ENCODE data around the gene CYTH3. TPM values are rescaled to one million over a fixed set of nuclear protein-coding genes. Genes with fewer than 3 reads are reported as not detected.

CYTH3 gene
- total and polyA plus RNA-seq, 3 donors from 2014 or later, result 49.3 to 82.2 (median 65.5) TPM

GRCh38 chr7:6268023-6268900, 4.2 kb downstream of the CYTH3 start:
- TF ChIP-seq POLR2A (IDR thresholded peaks at IDR 0.05) (no peak), CTCF (IDR thresholded peaks at IDR 0.05) (no peak)
- H3K9me3 ChIP-seq, result no peaks in the 10 kb centered on the region
- 90 to 93% methylated on average over 18 of the region's 18 CpGs for WGBS, 2 donors

GRCh38 chr7:6266699-6267098, 5.7 kb downstream of the CYTH3 start:
- Histone ChIP-seq H3K27ac (no peak overlapping the region), H3K9me3 (no peaks in the 10 kb centered on the region), H3K4me1 (peaks cover 22% of the 10 kb centered on the region), H3K27me3 (no peaks in the 10 kb centered on the region), H3K4me3 (no peak overlapping the region), H3K36me3 (ENCODE audit: low read depth, missing control alignments) (no peaks in the 10 kb centered on the region)
- WGBS, 2 donors, result 87 to 91% methylated on average over 7 of the region's 7 CpGs
- no peak for TF ChIP-seq POLR2A (IDR thresholded peaks at IDR 0.05)
- no peak for TF ChIP-seq CTCF (IDR thresholded peaks at IDR 0.05)
- intact Hi-C loops (cut with DNase I; ENCODE audit: low total_unique reads), result no loop called here
- DNase-seq, result no peak

More at GRCh38 chr7:6268023-6268900, 4.2 kb downstream of the CYTH3 start:
- Histone ChIP-seq H3K27me3 (no peaks in the 10 kb centered on the region), H3K4me3 (no peak overlapping the region), H3K36me3 (ENCODE audit: low read depth, missing control alignments) (no peaks in the 10 kb centered on the region), H3K27ac (no peak overlapping the region), H3K4me1 (peaks cover 27% of the 10 kb centered on the region)
- intact Hi-C loops (cut with DNase I; ENCODE audit: low total_unique reads), result no loop called here
- DNase-seq, result no peak

- Histone ChIP-seq H3K9me3 (no peaks in the 10 kb centered on the region), H3K36me3 (ENCODE audit: low read depth, missing control alignments) (no peaks in the 10 kb centered on the region), H3K27me3 (no peaks in the 10 kb centered on the region), H3K27ac (no peak overlapping the region), H3K4me1 (peaks cover 12% of the 10 kb centered on the region), H3K4me3 (no peak overlapping the region)
- no peak for DNase-seq
- no peak for TF ChIP-seq POLR2A (IDR thresholded peaks at IDR 0.05)
- no peak for TF ChIP-seq CTCF (IDR thresholded peaks at IDR 0.05)
- intact Hi-C loops (cut with DNase I; ENCODE audit: low total_unique reads), result no loop called here
Measured at GRCh38 chr7:6262221-6262620, 10.2 kb downstream of the CYTH3 start.

GRCh38 chr7:6261699-6262098, 10.7 kb downstream of the CYTH3 start:
- Histone ChIP-seq H3K27ac (no peak overlapping the region), H3K36me3 (ENCODE audit: low read depth, missing control alignments) (no peaks in the 10 kb centered on the region), H3K9me3 (no peaks in the 10 kb centered on the region), H3K27me3 (no peaks in the 10 kb centered on the region), H3K4me1 (peaks cover 15% of the 10 kb centered on the region), H3K4me3 (no peak overlapping the region)
- WGBS, 2 donors, result 81 to 85% methylated on average over 2 of the region's 2 CpGs
- no peak for TF ChIP-seq CTCF (IDR thresholded peaks at IDR 0.05)
- TF ChIP-seq POLR2A (IDR thresholded peaks at IDR 0.05), result no peak
- intact Hi-C loops (cut with DNase I; ENCODE audit: low total_unique reads), result no loop called here
- no peak for DNase-seq
